GM19035 (cell line): ENCODE results near the gene KIF17.
"Not testable (repeated sequence)": the region's sequence is repeated elsewhere in the genome, so short reads cannot be mapped to it uniquely, and the experiment has no call there.

Experiments used
- ATAC-seq: cut with Tn5 transposase; IDR thresholded peaks from one replicate; pipeline ENCODE4 v1.9.1; 2021; ENCODE audit not compliant: unreplicated experiment

Gene KIF17

GRCh38 chr1:20693623-20694022 lies 24.2 kb downstream of the KIF17 start:
- no peak for ATAC-seq

- no peak for ATAC-seq
Observed at GRCh38 chr1:20691872-20692271, 25.9 kb downstream of the KIF17 start.

GRCh38 chr1:20689645-20690056 lies 28.2 kb downstream of the KIF17 start:
- no peak for ATAC-seq

- ATAC-seq: no peak
Observed at GRCh38 chr1:20686883-20687725, 30.7 kb downstream of the KIF17 start.

GRCh38 chr1:20685741-20686140 lies 32.1 kb downstream of the KIF17 start:
- ATAC-seq: no peak

- ATAC-seq: no peak
Observed at GRCh38 chr1:20685099-20685662, 32.6 kb downstream of the KIF17 start.

- no peak for ATAC-seq
Observed at GRCh38 chr1:20684651-20685050, 33.2 kb downstream of the KIF17 start.

- no peak for ATAC-seq
Observed at GRCh38 chr1:20684050-20684620, 33.7 kb downstream of the KIF17 start.

- ATAC-seq: no peak
Observed at GRCh38 chr1:20683614-20684013, 34.2 kb downstream of the KIF17 start.

GRCh38 chr1:20682571-20683236 lies 35.1 kb downstream of the KIF17 start:
- no peak for ATAC-seq

- ATAC-seq: no peak
Observed at GRCh38 chr1:20681999-20682398, 35.8 kb downstream of the KIF17 start.

- no peak for ATAC-seq
Observed at GRCh38 chr1:20680269-20680668, 37.5 kb downstream of the KIF17 start.

- no peak for ATAC-seq
Observed at GRCh38 chr1:20678599-20678998, 39.2 kb downstream of the KIF17 start.

GRCh38 chr1:20673626-20674025 lies 44.2 kb downstream of the KIF17 start:
- ATAC-seq: not testable (repeated sequence)

GRCh38 chr1:20672265-20672632 lies 45.6 kb downstream of the KIF17 start:
- ATAC-seq: no peak

- no peak for ATAC-seq
Observed at GRCh38 chr1:20670936-20671335, 46.9 kb downstream of the KIF17 start.

GRCh38 chr1:20668581-20668980 lies 49.2 kb downstream of the KIF17 start:
- no peak for ATAC-seq

GRCh38 chr1:20666804-20667203 lies 51.0 kb downstream of the KIF17 start:
- ATAC-seq: no peak

- no peak for ATAC-seq
Observed at GRCh38 chr1:20666146-20666545, 51.7 kb downstream of the KIF17 start.

GRCh38 chr1:20665726-20666125 lies 52.1 kb downstream of the KIF17 start:
- no peak for ATAC-seq

- no peak for ATAC-seq
Observed at GRCh38 chr1:20663969-20664715, 53.7 kb downstream of the KIF17 start.
